Loucy (cell line): ENCODE measurements around the gene DPP3.

Experiments
- H2AFZ ChIP-seq: fragments of 200-600 bp; sonication (generic); 2 replicates; pipeline ENCODE4 v1.6.0; 2016; ENCODE audit warnings: antibody characterized with exemption, mild to moderate bottlenecking, low read length, moderate library complexity
- H3F3A ChIP-seq: fragments of 200-600 bp; 2 replicates; pipeline ENCODE4 v1.6.0; 2016; ENCODE audit warnings: antibody characterized with exemption, low read depth, mild to moderate bottlenecking
- H3K27me3 ChIP-seq: fragments of 200-600 bp; sonication (generic); 2 replicates; pipeline ENCODE4 v1.6.1; 2014; ENCODE audit warnings: low read length, mild to moderate bottlenecking; ENCODE audit not compliant: insufficient read depth, poor library complexity, severe bottlenecking
- H3K36me3 ChIP-seq: fragments of 200-600 bp; sonication (generic); 2 replicates; pipeline ENCODE4 v1.6.1; 2016; ENCODE audit warnings: low read length; ENCODE audit not compliant: insufficient read depth
- H3K4me1 ChIP-seq: fragments of 200-600 bp; sonication (generic); 2 replicates; pipeline ENCODE4 v1.5.1; 2014; ENCODE audit warnings: low read length, mild to moderate bottlenecking; ENCODE audit not compliant: insufficient read depth, poor library complexity, severe bottlenecking
- H3K4me2 ChIP-seq: fragments of 200-600 bp; sonication (generic); 2 replicates; pipeline ENCODE4 v1.6.0; 2014; ENCODE audit warnings: antibody characterized with exemption, low read length, low read depth, mild to moderate bottlenecking; ENCODE audit not compliant: poor library complexity, severe bottlenecking
- H3K4me3 ChIP-seq: fragments of 200-600 bp; sonication (generic); 2 replicates; pipeline ENCODE4 v1.5.1; 2014; ENCODE audit warnings: low read length, mild to moderate bottlenecking, mixed read lengths; ENCODE audit not compliant: poor library complexity, severe bottlenecking
- H3K79me2 ChIP-seq: fragments of 200-600 bp; sonication (generic); 2 replicates; pipeline ENCODE4 v1.6.1; 2014; ENCODE audit warnings: low read length; ENCODE audit not compliant: insufficient read depth
- H3K9ac ChIP-seq: fragments of 200-600 bp; sonication (generic); 2 replicates; pipeline ENCODE4 v1.6.0; 2014; ENCODE audit warnings: mild to moderate bottlenecking, low read depth, low read length, moderate library complexity; ENCODE audit not compliant: poor library complexity, severe bottlenecking
- H3K9me2 ChIP-seq: fragments of 200-600 bp; sonication (generic); replicated peaks from 2 replicates; pipeline ENCODE4 v1.6.1; 2016; ENCODE audit warnings: low read depth, low read length, mixed read lengths
- H3K9me3 ChIP-seq: fragments of 200-600 bp; sonication (generic); 2 replicates; pipeline ENCODE4 v1.6.1; 2014; ENCODE audit warnings: mild to moderate bottlenecking, antibody characterized with exemption, low read length, low read depth; ENCODE audit not compliant: insufficient read depth
- H4K20me1 ChIP-seq: fragments of 200-600 bp; sonication (generic); 2 replicates; pipeline ENCODE4 v1.6.0; 2014; ENCODE audit warnings: antibody characterized with exemption, low read length, mild to moderate bottlenecking; ENCODE audit not compliant: insufficient read depth, poor library complexity, severe bottlenecking
- EZH2phosphoT487 ChIP-seq: fragments of 200-600 bp; IDR thresholded peaks from 2 replicates; pipeline ENCODE4 v1.6.1; 2018; ENCODE audit warnings: antibody characterized with exemption, mild to moderate bottlenecking, moderate library complexity, borderline replicate concordance
- TF ChIP-seq, protein P1 (sequence below): fragments of 200-600 bp; sonication (generic); conservative IDR thresholded peaks from 2 replicates; pipeline ENCODE4 v1.5.1; 2014; ENCODE audit warnings: mild to moderate bottlenecking, antibody characterized with exemption, low read length

Gene DPP3

GRCh38 chr11:66467034-66467659 lies 13.1 kb upstream of the DPP3 start:
- no peaks in the 10 kb centered on the region for H3K9me2 ChIP-seq
- peaks cover 9% of the 10 kb centered on the region; the same call in 1 of the 2 replicates for H3F3A ChIP-seq
- no peak overlapping the region for H2AFZ ChIP-seq
- no peaks in the 10 kb centered on the region for H3K79me2 ChIP-seq
- peak overlapping the region; percentile 17 for H3K9ac ChIP-seq
- H3K9me3 ChIP-seq, result no peaks in the 10 kb centered on the region; the same call in 1 of the 2 replicates
- H3K36me3 ChIP-seq, result no peaks in the 10 kb centered on the region
- peaks cover 28% of the 10 kb centered on the region for H3K4me1 ChIP-seq
- H3K4me3 ChIP-seq, result peak overlapping the region; percentile 71
- peak overlapping the region; percentile 66 for H3K4me2 ChIP-seq
- H3K27me3 ChIP-seq, result no peaks in the 10 kb centered on the region
- H4K20me1 ChIP-seq, result no peaks in the 10 kb centered on the region
- TF ChIP-seq, protein P1, sequence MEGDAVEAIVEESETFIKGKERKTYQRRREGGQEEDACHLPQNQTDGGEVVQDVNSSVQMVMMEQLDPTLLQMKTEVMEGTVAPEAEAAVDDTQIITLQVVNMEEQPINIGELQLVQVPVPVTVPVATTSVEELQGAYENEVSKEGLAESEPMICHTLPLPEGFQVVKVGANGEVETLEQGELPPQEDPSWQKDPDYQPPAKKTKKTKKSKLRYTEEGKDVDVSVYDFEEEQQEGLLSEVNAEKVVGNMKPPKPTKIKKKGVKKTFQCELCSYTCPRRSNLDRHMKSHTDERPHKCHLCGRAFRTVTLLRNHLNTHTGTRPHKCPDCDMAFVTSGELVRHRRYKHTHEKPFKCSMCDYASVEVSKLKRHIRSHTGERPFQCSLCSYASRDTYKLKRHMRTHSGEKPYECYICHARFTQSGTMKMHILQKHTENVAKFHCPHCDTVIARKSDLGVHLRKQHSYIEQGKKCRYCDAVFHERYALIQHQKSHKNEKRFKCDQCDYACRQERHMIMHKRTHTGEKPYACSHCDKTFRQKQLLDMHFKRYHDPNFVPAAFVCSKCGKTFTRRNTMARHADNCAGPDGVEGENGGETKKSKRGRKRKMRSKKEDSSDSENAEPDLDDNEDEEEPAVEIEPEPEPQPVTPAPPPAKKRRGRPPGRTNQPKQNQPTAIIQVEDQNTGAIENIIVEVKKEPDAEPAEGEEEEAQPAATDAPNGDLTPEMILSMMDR, result no peak
- TF ChIP-seq EZH2phosphoT487, result no peak

DNA sequence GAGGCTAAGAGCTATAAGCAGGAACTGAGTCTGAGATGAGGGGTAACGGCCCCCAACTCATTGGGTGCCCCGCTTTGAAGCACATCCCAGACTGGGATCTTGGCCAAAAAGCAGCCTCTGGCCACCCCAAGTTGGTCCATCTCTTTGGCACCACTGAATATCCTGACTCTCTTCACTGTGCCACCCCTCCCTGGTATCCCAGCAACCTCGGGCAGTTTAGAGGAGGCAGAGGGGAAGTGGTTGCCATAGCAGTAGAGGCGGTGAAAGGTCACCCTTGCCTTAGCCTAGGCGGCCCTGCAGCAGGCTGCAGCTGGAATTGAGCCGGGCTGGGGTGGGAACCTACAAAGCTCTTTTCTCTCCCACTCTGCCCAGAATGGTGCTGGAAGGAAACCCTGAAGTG lies 12.5 kb upstream of the DPP3 start:
- Histone ChIP-seq H3K36me3 (no peaks in the 10 kb centered on the region), H3K9ac (peak overlapping the region; percentile 17), H3K4me2 (peak overlapping the region; percentile 66), H3K4me3 (peak overlapping the region; percentile 71), H2AFZ (no peak overlapping the region), H3K9me2 (no peaks in the 10 kb centered on the region), H3K79me2 (no peaks in the 10 kb centered on the region), H3K4me1 (peaks cover 28% of the 10 kb centered on the region), H3K9me3 (no peaks in the 10 kb centered on the region; the same call in 1 of the 2 replicates), H3K27me3 (no peaks in the 10 kb centered on the region), H4K20me1 (no peaks in the 10 kb centered on the region), H3F3A (peaks cover 9% of the 10 kb centered on the region; the same call in 1 of the 2 replicates)
- TF ChIP-seq, protein P1, result no peak
- no peak for TF ChIP-seq EZH2phosphoT487

DNA sequence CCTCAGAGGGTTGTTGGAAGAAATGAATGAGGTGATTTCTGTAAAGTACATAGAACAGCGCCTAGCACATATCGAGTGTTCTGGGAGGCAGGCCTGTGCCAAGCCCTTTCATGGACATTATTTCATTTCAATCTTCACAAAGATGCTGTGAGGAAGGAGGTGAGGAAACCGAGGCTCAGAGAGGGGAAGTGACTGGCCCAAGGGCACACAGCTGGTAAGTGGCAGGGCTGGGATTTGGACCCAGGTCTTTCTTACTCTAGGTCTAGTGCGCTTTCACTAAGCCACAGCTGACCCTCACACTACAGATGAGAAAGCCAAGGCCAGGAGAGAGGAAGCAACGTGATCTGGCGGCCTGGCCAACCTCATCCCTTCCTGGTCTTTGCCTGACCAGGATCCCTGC lies 11.5 kb upstream of the DPP3 start:
- H3K9ac ChIP-seq, result no peak overlapping the region
- H2AFZ ChIP-seq, result no peak overlapping the region
- H3K27me3 ChIP-seq, result no peaks in the 10 kb centered on the region
- H3F3A ChIP-seq, result peaks cover 9% of the 10 kb centered on the region; the same call in 1 of the 2 replicates
- H3K4me1 ChIP-seq, result peaks cover 28% of the 10 kb centered on the region
- no peak for TF ChIP-seq EZH2phosphoT487
- TF ChIP-seq, protein P1, result no peak
- no peaks in the 10 kb centered on the region for H3K9me2 ChIP-seq
- H4K20me1 ChIP-seq, result no peaks in the 10 kb centered on the region
- H3K9me3 ChIP-seq, result no peaks in the 10 kb centered on the region
- no peak overlapping the region for H3K4me3 ChIP-seq
- H3K36me3 ChIP-seq, result no peaks in the 10 kb centered on the region
- H3K79me2 ChIP-seq, result no peaks in the 10 kb centered on the region
- H3K4me2 ChIP-seq, result no peak overlapping the region
